Dendritic cell treated with granulocyte-macrophage colony-stimulating factor and Interleukin-4, amounts not matched to agents 40 ng/mL and 50 ng/mL, for 4 days (primary cell): ENCODE data around the gene RASGRF1.

Source experiments
- H3K27ac Mint-ChIP-seq: one replicate; pipeline ENCODE4 v1.8.0; 2022; ENCODE audit warnings: mild to moderate bottlenecking, mixed read lengths
- H3K27me3 Mint-ChIP-seq: one replicate; pipeline ENCODE4 v1.8.0; 2022; ENCODE audit warnings: mild to moderate bottlenecking, mixed read lengths
- H3K36me3 Mint-ChIP-seq: one replicate; pipeline ENCODE4 v1.8.0; 2022; ENCODE audit warnings: low read depth, mixed read lengths
- H3K4me1 Mint-ChIP-seq: one replicate; pipeline ENCODE4 v1.8.0; 2022; ENCODE audit warnings: low read depth, mixed read lengths
- H3K4me3 Mint-ChIP-seq: one replicate; pipeline ENCODE4 v1.8.0; 2022; ENCODE audit warnings: mild to moderate bottlenecking, moderate library complexity, mixed read lengths
- H3K9me3 Mint-ChIP-seq: one replicate; pipeline ENCODE4 v1.8.0; 2022; ENCODE audit warnings: mixed read lengths
- intact Hi-C: fragments of 100-400 bp; cut with micrococcal nuclease; formaldehyde crosslinking; loops from one replicate; pipeline ENCODE4 v1.15.0; 2022

Gene RASGRF1

DNA sequence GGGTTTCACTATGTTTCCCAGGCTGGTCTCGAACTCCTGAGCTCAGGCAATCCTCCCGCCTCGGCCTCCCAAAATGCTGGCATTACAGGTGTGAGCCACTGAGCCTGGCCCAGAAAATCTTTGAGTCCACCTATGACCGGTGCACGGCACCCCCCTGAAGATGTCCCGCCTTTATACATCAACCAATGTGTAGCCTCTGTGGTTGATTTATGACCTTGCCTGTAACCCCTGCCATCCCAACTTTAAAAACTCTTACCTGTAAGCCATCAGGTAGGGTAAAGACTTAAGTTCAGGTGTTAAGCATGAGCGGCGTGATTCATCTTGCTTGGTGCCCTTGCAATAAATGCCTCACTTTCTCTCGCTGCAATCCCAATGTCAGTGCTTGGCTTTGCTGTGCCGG, 131.2 kb downstream of the RASGRF1 start:
- H3K36me3 Mint-ChIP-seq, result no peaks in the 10 kb centered on the region
- H3K27ac Mint-ChIP-seq, result no peak overlapping the region
- no peaks in the 10 kb centered on the region for H3K9me3 Mint-ChIP-seq
- no peak overlapping the region for H3K4me3 Mint-ChIP-seq
- no peaks in the 10 kb centered on the region for H3K4me1 Mint-ChIP-seq
- intact Hi-C loops, result no loop called here
- H3K27me3 Mint-ChIP-seq, result peaks cover 3% of the 10 kb centered on the region

DNA sequence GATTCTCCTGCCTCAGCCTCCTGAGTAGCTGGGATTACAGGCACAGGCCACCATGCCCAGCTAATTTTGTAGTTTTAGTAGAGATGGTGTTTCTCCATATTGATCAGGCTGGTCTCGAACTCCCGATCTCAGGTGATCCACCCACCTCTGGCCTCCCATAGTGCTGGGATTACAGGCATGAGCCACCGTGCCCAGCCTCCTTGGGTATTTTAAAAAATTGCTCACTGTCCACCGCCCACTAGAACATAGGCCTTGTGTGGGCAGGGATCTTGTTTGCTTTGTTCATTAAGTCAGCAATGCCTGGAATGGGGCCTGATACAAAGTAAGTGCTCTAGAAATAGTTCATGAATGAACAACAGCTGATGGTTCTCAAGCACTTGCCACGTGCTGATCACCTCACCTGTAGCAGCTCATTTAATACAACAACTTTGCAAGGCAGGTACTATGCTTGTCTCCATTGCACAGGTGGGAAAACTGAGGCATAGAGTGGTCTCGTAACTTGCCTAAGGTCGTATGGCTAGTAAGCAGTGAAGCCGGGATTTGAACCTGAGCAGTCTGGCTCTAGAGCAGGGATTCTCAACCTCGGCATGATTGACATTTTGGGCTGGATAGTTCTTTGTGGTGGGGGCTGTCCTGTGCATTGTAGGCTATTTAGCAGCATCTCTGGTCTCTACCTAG, 133.0 kb downstream of the RASGRF1 start:
- no peaks in the 10 kb centered on the region for H3K36me3 Mint-ChIP-seq
- intact Hi-C loops, result no loop called here
- H3K27me3 Mint-ChIP-seq, result peaks cover 6% of the 10 kb centered on the region
- no peak overlapping the region for H3K27ac Mint-ChIP-seq
- H3K4me1 Mint-ChIP-seq, result peaks cover 5% of the 10 kb centered on the region
- no peaks in the 10 kb centered on the region for H3K9me3 Mint-ChIP-seq
- H3K4me3 Mint-ChIP-seq, result no peak overlapping the region

DNA sequence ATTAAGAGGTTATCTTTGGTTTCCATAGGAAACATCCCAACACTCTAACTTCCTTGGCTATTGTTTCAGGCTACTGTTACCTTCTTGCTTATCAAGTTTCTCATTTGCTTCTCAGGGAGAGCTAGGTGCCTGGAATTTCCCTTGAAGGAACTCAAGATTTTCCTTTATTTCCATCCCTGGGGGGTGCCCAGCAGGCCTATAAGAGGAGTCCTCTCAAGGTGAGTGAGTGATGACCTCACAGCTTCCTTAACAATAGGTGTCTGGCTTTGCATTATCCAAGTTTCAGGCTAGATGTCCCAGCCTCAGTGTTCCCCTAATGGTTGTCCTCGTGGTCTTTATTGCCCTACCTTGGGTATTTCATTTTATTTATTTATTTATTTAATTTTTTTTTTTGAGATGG, 133.6 kb downstream of the RASGRF1 start:
- Mint-ChIP-seq H3K36me3 (no peaks in the 10 kb centered on the region), H3K4me1 (peaks cover 7% of the 10 kb centered on the region), H3K4me3 (no peak overlapping the region), H3K27me3 (peaks cover 6% of the 10 kb centered on the region), H3K9me3 (no peaks in the 10 kb centered on the region), H3K27ac (no peak overlapping the region)
- intact Hi-C loops, result no loop called here

DNA sequence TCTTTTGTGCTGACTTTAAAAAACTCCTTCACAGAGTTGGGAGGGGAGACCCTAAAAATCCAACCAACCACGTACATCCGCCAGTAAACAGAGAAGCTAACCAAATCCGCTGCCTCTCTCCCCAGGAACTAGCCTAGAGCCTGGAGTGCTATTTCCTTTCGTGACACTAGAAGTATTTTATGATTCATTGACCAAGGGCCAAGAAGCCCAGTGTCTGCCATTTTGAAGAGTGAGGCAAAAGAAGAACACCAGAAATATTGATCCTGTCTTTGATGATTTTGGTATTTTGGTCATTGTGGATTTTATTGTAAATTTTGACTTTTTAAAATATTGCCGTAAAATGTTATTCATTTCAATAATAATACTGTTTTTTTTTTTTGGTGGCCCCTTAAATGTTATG, 135.2 kb downstream of the RASGRF1 start:
- Mint-ChIP-seq H3K4me1 (peaks cover 20% of the 10 kb centered on the region), H3K9me3 (no peaks in the 10 kb centered on the region), H3K4me3 (no peak overlapping the region), H3K27ac (no peak overlapping the region), H3K27me3 (peaks cover 6% of the 10 kb centered on the region), H3K36me3 (no peaks in the 10 kb centered on the region)
- intact Hi-C loops, result no loop called here

DNA sequence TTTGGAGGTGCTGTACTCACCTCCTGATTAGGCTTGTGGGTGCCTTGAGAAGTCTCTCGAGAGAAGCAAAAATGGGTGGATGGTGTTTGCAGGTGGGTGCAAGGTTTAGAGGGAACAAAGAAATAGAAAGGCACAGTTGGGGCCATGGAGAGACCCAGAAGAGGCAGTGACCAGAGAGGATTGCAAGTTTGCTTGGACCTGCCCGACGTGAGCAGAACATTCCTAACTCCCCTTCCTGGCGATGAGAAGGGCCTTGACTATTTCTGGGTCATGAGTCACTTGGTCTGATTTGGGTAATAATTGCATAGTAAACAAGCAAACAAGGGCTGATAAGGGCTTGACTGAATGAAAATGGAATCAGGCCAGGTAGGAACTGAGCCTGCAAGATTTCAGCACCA, 138.7 kb downstream of the RASGRF1 start:
- peaks cover 17% of the 10 kb centered on the region for H3K27me3 Mint-ChIP-seq
- H3K9me3 Mint-ChIP-seq, result no peaks in the 10 kb centered on the region
- H3K36me3 Mint-ChIP-seq, result no peaks in the 10 kb centered on the region
- intact Hi-C loops, result no loop called here
- H3K4me1 Mint-ChIP-seq, result peaks cover 25% of the 10 kb centered on the region
- no peak overlapping the region for H3K4me3 Mint-ChIP-seq
- peak overlapping the region; percentile 31 for H3K27ac Mint-ChIP-seq

DNA sequence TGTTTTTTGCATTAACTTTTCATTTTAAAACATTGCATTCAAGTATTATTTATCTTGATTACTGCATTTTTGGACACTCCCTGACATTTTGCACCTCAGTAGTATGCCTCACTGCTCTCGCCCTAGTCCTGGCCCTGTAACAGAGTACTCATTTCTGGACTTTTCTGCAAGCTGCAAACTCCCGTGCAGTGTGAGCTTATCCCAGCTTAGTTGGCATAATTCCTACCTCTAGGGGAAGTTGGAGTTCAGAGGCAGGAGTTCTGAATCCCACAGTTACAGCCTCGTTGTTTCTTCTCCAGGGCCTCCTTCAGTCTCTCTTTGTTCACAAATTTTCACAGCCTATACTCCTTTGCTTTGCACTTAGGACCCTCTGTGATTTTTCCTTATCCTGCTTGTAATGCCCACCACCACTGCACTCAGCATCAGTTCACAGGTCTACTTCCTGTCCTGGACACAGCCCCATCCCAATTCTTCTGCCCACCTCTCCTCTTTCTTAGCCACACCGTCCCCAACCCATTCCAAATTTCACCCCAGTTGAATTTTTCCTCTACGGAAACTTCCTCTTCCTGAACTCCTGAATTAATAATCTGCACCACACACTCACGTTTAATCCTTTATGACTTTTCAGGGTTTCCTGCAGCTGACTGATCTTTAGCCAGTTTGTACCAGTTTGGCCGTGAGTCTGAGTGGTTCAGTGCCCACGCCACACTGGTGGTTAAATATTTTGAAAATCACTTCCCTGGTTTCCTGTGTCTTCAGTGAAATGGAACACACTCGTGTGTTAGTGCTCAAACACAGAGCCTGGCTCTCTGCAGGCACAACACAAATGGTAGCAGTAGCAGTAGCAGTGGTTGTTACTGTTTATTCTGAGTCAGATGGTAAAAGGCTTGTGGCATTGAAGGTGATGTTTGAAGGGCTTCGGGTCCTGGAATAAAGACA, 139.4 kb downstream of the RASGRF1 start:
- H3K27ac Mint-ChIP-seq, result peak overlapping the region; percentile 31
- H3K36me3 Mint-ChIP-seq, result no peaks in the 10 kb centered on the region
- intact Hi-C loops, result no loop called here
- peaks cover 20% of the 10 kb centered on the region for H3K27me3 Mint-ChIP-seq
- H3K9me3 Mint-ChIP-seq, result no peaks in the 10 kb centered on the region
- peaks cover 28% of the 10 kb centered on the region for H3K4me1 Mint-ChIP-seq
- H3K4me3 Mint-ChIP-seq, result no peak overlapping the region

DNA sequence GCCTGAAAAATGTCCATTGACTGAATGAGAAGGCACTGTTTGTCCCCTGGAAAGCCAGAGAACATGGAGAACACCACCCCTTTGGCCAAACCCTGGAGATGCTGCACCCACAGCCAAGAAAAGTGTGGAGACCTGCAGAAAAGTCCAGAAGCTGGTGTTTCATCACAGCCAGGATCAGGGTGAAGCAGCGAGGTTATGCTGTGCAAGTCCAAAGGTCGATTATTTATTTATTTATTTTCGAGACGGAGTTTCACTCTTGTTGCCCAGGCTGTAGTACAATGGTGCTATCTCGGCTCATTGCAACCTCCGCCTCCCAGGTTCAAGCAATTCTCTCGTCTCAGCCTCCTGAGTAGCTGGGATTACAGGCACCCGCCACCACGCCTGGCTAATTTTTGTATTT, 140.2 kb downstream of the RASGRF1 start:
- H3K9me3 Mint-ChIP-seq, result no peaks in the 10 kb centered on the region
- H3K36me3 Mint-ChIP-seq, result no peaks in the 10 kb centered on the region
- intact Hi-C loops, result no loop called here
- H3K27me3 Mint-ChIP-seq, result peaks cover 23% of the 10 kb centered on the region
- no peak overlapping the region for H3K4me3 Mint-ChIP-seq
- H3K4me1 Mint-ChIP-seq, result peaks cover 35% of the 10 kb centered on the region
- H3K27ac Mint-ChIP-seq, result no peak overlapping the region

DNA sequence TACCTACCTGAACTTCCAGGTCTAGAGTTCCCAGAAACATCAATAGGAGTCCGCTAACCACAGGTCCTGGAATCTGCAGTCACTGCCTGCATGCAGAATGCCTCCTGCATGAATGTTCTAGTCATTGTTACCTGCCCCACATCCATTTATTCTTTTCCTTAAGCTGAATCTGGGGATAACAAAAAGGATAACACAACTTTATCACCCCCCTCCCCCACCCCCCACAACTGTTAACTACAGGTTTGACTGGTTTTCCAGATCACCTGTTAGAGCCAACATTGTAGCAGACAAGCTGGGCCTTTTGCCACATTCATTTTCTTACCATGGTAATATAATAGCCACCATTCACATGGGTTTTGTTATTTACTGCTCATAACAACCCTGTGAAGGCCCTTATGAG, 141.1 kb downstream of the RASGRF1 start:
- Mint-ChIP-seq H3K4me1 (peaks cover 38% of the 10 kb centered on the region), H3K36me3 (peaks cover 5% of the 10 kb centered on the region), H3K27me3 (peaks cover 22% of the 10 kb centered on the region), H3K4me3 (no peak overlapping the region), H3K27ac (no peak overlapping the region), H3K9me3 (no peaks in the 10 kb centered on the region)
- intact Hi-C loops, result no loop called here

DNA sequence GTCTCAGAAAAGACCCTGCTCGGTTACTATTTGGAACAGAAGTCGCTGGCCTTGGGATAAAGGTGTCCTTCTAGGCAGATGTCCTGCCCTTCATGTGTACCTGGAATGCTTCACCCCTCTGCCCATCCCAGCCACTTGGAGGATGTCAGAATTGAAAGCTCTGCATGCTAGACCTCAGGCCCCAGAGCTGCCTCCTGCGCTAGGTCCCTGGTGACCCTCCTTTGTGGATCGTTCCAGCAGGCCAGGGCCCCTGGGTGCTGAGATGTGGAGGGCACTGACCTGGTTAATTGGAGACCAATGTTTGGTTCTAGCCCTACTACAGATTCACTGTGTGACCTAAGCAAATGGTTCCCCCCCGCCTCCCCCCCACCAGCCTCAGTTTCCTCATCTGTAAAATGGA, 143.1 kb downstream of the RASGRF1 start:
- H3K9me3 Mint-ChIP-seq, result no peaks in the 10 kb centered on the region
- peak overlapping the region; percentile 23 for H3K27ac Mint-ChIP-seq
- H3K4me3 Mint-ChIP-seq, result no peak overlapping the region
- peaks cover 18% of the 10 kb centered on the region for H3K27me3 Mint-ChIP-seq
- intact Hi-C loops, result no loop called here
- H3K36me3 Mint-ChIP-seq, result peaks cover 25% of the 10 kb centered on the region
- H3K4me1 Mint-ChIP-seq, result peaks cover 41% of the 10 kb centered on the region

DNA sequence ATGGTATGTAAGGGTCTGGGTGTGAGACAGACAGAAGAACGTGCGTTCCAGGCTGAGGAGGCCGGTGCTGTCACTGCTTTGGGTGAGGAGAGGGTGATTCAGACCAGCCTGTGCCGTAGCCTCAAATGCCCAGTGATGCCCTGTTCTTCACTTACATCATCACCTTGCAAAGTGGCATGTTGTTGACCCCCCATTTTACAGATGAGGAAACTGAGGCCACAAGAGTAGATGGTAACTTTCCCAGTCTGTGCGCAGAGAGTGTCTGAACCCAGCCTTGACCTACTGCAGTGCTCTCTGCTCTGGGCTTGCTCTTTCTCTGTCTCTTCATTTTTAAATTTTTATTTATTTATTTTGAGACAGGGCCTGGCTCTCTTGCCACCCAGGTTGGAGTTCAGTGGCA, 144.1 kb downstream of the RASGRF1 start:
- H3K27me3 Mint-ChIP-seq, result peaks cover 17% of the 10 kb centered on the region
- intact Hi-C loops, result no loop called here
- peaks cover 38% of the 10 kb centered on the region for H3K4me1 Mint-ChIP-seq
- H3K36me3 Mint-ChIP-seq, result peaks cover 35% of the 10 kb centered on the region
- no peaks in the 10 kb centered on the region for H3K9me3 Mint-ChIP-seq
- H3K27ac Mint-ChIP-seq, result peak overlapping the region; percentile 70
- H3K4me3 Mint-ChIP-seq, result no peak overlapping the region

DNA sequence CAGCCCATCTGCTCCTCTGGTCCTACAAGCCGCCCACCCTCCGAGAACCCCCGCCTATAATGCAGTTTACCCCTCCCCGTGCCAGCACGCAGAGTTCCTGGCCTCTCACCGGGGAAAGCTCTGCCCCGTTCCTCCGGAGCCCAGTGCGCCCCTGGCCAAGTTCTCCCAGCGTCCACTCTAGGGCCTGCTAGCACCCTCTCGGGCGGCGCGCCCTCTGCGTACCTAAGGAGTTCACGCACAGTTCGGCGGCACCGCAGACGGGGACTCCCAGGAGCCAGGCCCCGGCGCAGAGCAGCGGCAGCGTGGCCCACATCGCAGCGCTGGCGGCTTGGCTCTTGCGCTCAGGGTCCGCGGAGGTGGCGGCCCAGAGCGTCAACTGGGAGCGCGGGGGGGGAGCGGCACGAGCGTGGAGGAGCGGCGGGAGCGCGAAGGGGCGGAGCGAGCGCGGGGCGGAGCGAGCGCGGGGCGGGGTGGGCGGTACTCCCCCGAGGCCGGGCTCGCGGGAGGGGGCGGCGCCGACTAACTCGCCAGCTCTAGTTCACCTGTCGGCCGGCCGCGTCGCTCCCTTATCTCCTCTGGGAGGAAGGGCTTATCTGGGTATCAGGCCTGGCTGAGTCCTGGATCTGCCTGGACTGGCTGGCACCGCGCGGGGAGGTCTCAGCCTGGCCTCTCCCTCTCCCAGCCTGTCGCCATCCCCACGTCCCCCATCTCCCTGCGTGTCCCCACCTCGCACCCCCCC, 145.7 kb downstream of the RASGRF1 start, which contains the start of gene CTSH:
TSS of gene CTSH (minus strand) at position 378 of the 739 bp plus-strand sequence. CDS start at position 313, 65 bp downstream.
- Mint-ChIP-seq H3K9me3 (no peaks in the 10 kb centered on the region), H3K27ac (peak within 1 kb of the TSS; percentile 99), H3K27me3 (peaks cover 16% of the 10 kb centered on the region), H3K36me3 (peaks cover 50% of the 10 kb centered on the region), H3K4me3 (peak within 1 kb of the TSS; percentile 99), H3K4me1 (peaks cover 29% of the 10 kb centered on the region)
- intact Hi-C loops, result no loop called here

DNA sequence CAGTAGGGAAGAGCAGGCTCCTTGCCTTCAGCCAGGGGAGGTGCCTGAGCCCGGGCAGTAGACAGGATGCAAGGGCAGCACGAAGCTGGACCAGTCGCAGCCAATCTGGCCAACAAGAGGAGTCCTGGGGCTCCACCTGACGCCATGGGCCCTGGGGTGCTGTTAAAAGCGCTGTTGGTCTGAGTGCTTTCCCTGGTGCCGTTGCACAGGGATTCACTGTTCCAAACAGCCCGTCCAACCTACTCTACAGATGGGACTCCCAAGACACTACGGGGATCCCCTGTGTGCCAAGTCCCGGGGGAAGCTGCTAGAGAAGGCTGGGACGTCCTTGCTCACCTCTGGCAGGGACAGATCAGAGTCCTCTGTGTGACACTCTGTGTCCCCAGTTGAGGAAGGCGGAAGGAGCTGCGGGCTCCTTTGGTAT, 146.4 kb downstream of the RASGRF1 start:
- Mint-ChIP-seq H3K27me3 (peaks cover 14% of the 10 kb centered on the region), H3K4me1 (peaks cover 34% of the 10 kb centered on the region), H3K4me3 (peak overlapping the region; percentile 99), H3K36me3 (peaks cover 54% of the 10 kb centered on the region), H3K9me3 (no peaks in the 10 kb centered on the region), H3K27ac (peak overlapping the region; percentile 99)
- intact Hi-C loops, result no loop called here

DNA sequence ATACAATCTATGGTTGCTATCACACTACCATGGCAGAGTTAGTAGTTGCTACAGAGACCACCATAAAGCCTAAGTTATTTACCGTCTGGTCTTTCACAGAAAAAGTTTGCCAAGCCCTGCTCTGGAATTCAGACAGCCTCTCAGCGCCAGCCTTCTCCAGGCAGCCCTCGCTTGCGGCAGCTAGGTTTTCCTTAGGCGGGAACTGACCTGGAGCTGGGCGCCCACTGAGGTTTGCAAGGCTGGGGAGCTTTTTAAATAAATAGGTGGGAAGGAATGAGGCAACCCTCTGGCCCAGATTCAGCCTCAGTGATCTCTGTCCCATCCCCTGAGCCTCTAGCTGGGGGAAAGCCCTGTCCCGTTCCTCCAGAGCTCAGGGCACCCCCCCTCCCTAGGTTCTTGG, 146.9 kb downstream of the RASGRF1 start:
- peaks cover 39% of the 10 kb centered on the region for H3K4me1 Mint-ChIP-seq
- peak overlapping the region; percentile 99 for H3K27ac Mint-ChIP-seq
- peak overlapping the region; percentile 99 for H3K4me3 Mint-ChIP-seq
- peaks cover 57% of the 10 kb centered on the region for H3K36me3 Mint-ChIP-seq
- no peaks in the 10 kb centered on the region for H3K9me3 Mint-ChIP-seq
- H3K27me3 Mint-ChIP-seq, result peaks cover 14% of the 10 kb centered on the region
- intact Hi-C loops, result no loop called here

DNA sequence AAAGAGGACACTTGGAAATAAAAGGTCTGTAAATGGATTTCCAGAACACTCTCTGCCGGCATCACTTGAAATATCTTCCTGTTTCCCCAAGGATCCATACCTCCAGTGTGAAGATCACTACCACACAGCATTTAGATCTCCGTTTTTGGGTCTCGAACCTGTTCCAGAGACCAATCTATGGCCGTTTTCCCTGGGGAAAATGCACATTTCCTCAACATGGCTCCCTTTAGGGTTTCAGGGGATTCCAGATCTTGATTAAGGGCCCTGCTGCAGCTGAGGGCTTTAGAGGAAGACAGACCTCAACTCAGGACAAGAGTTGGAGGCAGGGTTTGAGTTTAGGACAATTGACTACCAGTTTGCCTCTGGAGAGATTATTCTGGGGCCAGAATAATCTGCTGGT, 147.8 kb downstream of the RASGRF1 start:
- H3K27me3 Mint-ChIP-seq, result peaks cover 11% of the 10 kb centered on the region
- peaks cover 66% of the 10 kb centered on the region for H3K36me3 Mint-ChIP-seq
- intact Hi-C loops, result no loop called here
- peak overlapping the region; percentile 99 for H3K27ac Mint-ChIP-seq
- peaks cover 48% of the 10 kb centered on the region for H3K4me1 Mint-ChIP-seq
- peak overlapping the region; percentile 99 for H3K4me3 Mint-ChIP-seq
- H3K9me3 Mint-ChIP-seq, result no peaks in the 10 kb centered on the region
